HG03097 (cell line): ENCODE data around the gene GOLT1B.

Experiments used
- ATAC-seq: cut with Tn5 transposase; IDR thresholded peaks from one replicate; pipeline ENCODE4 v1.9.1; 2021; ENCODE audit not compliant: unreplicated experiment, low FRiP score

The GOLT1B gene

GRCh38 chr12:21518451-21518850 is 16.9 kb downstream of the GOLT1B start:
- ATAC-seq = no peak

GRCh38 chr12:21521541-21521940 is 20.0 kb downstream of the GOLT1B start:
- no peak for ATAC-seq

- no peak for ATAC-seq
Measured at GRCh38 chr12:21523148-21523547, 21.6 kb downstream of the GOLT1B start.

- ATAC-seq = no peak
Measured at GRCh38 chr12:21526053-21526452, 24.5 kb downstream of the GOLT1B start, which contains the start of gene SPX. Gene SPX (plus strand): TSS chr12:21526296. CDS start chr12:21526473, 177 bp downstream.

GRCh38 chr12:21526721-21527345 is 25.2 kb downstream of the GOLT1B start:
- no peak for ATAC-seq

GRCh38 chr12:21527451-21528180 is 26.0 kb downstream of the GOLT1B start:
- peak; percentile 99 for ATAC-seq

GRCh38 chr12:21528953-21529352 is 27.4 kb downstream of the GOLT1B start:
- ATAC-seq = no peak

GRCh38 chr12:21529456-21529855 is 27.9 kb downstream of the GOLT1B start:
- ATAC-seq = no peak

GRCh38 chr12:21538061-21538653 is 36.6 kb downstream of the GOLT1B start:
- ATAC-seq = no peak

- ATAC-seq = no peak
Measured at GRCh38 chr12:21539797-21540196, 38.2 kb downstream of the GOLT1B start.

GRCh38 chr12:21541773-21542172 is 40.2 kb downstream of the GOLT1B start:
- ATAC-seq = no peak

GRCh38 chr12:21542403-21542802 is 40.8 kb downstream of the GOLT1B start:
- no peak for ATAC-seq

GRCh38 chr12:21543151-21543550 is 41.6 kb downstream of the GOLT1B start:
- ATAC-seq = no peak

- ATAC-seq = no peak
Measured at GRCh38 chr12:21545557-21545956, 44.0 kb downstream of the GOLT1B start.

- ATAC-seq = no peak
Measured at GRCh38 chr12:21546716-21547115, 45.1 kb downstream of the GOLT1B start.

GRCh38 chr12:21547437-21547836 is 45.8 kb downstream of the GOLT1B start:
- no peak for ATAC-seq

GRCh38 chr12:21551841-21552465 is 50.4 kb downstream of the GOLT1B start:
- no peak for ATAC-seq

GRCh38 chr12:21552635-21553328 is 51.2 kb downstream of the GOLT1B start:
- no peak for ATAC-seq

- no peak for ATAC-seq
Measured at GRCh38 chr12:21553329-21553675, 51.7 kb downstream of the GOLT1B start.

GRCh38 chr12:21558100-21558679 is 56.6 kb downstream of the GOLT1B start:
- ATAC-seq = no peak
